Upper lobe of left lung (tissue), 4 donors: ENCODE measurements around the gene MRFAP1.

ENCODE experiments used
- POLR2A ChIP-seq, 4 donors: fragments of 450-650 bp; IDR thresholded peaks; one replicate each; pipeline ENCODE4 v1.5.1; 2016 to 2017; ENCODE audit warnings: antibody characterized with exemption in 4 of 4, mild to moderate bottlenecking in 2 of 4
- POLR2AphosphoS5 ChIP-seq, 2 donors: sonication (generic); formaldehyde crosslinking; IDR thresholded peaks; one replicate each; pipeline ENCODE4 v1.5.1; 2017; ENCODE audit warnings: antibody characterized with exemption in 2 of 2
- TF ChIP-seq, protein P1 (sequence below), 6 experiments: fragments of 450-650 bp in 4 of 6; fragments of 200-600 bp in 2 of 6; sonication (generic) in 2 of 6; IDR thresholded peaks; one replicate each; pipeline ENCODE4 v1.5.1; 2016 to 2019; ENCODE audit warnings: antibody characterized with exemption in 6 of 6

DNA sequence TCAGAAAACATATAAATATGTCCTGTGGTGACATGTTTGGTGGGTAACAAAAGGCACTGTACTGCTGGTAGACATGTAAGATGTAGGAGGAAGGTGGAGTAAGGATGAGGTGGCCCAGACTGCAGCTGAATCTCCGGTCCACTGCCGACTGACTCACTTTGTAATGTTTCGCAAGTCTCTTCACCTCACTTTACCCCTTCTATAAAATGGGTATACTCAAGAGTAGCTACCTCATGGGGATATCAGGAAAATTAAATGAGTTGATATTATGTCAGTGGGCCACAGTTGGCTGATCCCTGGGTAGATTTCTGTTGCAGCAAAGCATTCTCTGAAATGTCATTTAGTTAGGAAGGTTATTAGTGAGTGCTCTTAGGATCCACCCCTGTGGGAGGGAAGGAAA lies 22.1 kb downstream of the MRFAP1 start:
- TF ChIP-seq POLR2AphosphoS5 (IDR thresholded peaks at IDR 0.05) (no peak), POLR2A (IDR thresholded peaks at IDR 0.05) (no peak)
- TF ChIP-seq, protein P1, sequence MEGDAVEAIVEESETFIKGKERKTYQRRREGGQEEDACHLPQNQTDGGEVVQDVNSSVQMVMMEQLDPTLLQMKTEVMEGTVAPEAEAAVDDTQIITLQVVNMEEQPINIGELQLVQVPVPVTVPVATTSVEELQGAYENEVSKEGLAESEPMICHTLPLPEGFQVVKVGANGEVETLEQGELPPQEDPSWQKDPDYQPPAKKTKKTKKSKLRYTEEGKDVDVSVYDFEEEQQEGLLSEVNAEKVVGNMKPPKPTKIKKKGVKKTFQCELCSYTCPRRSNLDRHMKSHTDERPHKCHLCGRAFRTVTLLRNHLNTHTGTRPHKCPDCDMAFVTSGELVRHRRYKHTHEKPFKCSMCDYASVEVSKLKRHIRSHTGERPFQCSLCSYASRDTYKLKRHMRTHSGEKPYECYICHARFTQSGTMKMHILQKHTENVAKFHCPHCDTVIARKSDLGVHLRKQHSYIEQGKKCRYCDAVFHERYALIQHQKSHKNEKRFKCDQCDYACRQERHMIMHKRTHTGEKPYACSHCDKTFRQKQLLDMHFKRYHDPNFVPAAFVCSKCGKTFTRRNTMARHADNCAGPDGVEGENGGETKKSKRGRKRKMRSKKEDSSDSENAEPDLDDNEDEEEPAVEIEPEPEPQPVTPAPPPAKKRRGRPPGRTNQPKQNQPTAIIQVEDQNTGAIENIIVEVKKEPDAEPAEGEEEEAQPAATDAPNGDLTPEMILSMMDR (IDR thresholded peaks at IDR 0.05): no peak
